GM13977 (cell line): ENCODE measurements around the gene CDK10.
A peak's percentile ranks its signal among the peaks of the same experiment; 100 is the strongest.

Experiments used
- DNase-seq: peaks from one replicate; pipeline ENCODE4 v3.0.0; 2012; ENCODE audit warnings: low spot score
- CTCF ChIP-seq: IDR thresholded peaks from 2 replicates; pipeline ENCODE4 v1.5.1; 2012; ENCODE audit warnings: mild to moderate bottlenecking, control low read depth; ENCODE audit not compliant: insufficient read depth; ENCODE audit errors: extremely low read depth, missing control alignments
- in situ Hi-C: fragments of 300-500 bp; cut with MboI; formaldehyde crosslinking; loops from one replicate; pipeline ENCODE4 v1.12.0; 2022; ENCODE audit warnings: low sequenced_read_pairs, low pct_unique_long_range_greater_than_20kb, mixed read lengths, inconsistent platforms; ENCODE audit not compliant: unreplicated experiment

CDK10 gene

GRCh38 chr16:89700649-89701424 is 14.3 kb downstream of the CDK10 start:
- peak; percentile 50 for TF ChIP-seq CTCF
- DNase-seq = peak; percentile 74
- in situ Hi-C loops = no loop called here

GRCh38 chr16:89701425-89702406 is 15.2 kb downstream of the CDK10 start, which contains the start of gene SPATA2L:
Gene SPATA2L (minus strand): TSS chr16:89701705. CDS start chr16:89701232, 473 bp downstream.
- in situ Hi-C loops = no loop called here
- DNase-seq = peak; percentile 99
- peak; percentile 35 for TF ChIP-seq CTCF

- no peak for DNase-seq
- no peak for TF ChIP-seq CTCF
- in situ Hi-C loops = no loop called here
These were observed 17.8 kb downstream of the CDK10 start for GRCh38 chr16:89704281-89704680.

DNA sequence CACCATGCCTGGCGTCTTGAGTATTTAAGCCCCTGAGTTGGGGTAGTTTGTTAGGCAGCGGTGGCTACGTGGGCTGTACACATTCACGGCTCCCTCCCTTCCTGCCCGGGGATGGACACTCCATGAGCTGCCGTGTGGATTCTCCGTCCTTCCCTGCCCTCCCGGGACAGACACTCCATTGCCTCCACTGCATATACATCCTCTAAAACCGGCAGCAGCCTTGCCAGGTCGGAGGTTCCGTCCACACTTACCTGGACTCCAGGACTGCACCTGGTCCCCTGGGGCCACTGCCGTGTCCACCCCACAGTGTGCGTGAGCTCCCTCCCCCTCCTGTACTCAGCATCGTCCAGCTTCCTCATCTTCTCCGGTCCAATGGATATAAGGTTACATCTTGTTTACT is 18.5 kb downstream of the CDK10 start:
- in situ Hi-C loops = no loop called here
- DNase-seq = no peak
- no peak for TF ChIP-seq CTCF

DNA sequence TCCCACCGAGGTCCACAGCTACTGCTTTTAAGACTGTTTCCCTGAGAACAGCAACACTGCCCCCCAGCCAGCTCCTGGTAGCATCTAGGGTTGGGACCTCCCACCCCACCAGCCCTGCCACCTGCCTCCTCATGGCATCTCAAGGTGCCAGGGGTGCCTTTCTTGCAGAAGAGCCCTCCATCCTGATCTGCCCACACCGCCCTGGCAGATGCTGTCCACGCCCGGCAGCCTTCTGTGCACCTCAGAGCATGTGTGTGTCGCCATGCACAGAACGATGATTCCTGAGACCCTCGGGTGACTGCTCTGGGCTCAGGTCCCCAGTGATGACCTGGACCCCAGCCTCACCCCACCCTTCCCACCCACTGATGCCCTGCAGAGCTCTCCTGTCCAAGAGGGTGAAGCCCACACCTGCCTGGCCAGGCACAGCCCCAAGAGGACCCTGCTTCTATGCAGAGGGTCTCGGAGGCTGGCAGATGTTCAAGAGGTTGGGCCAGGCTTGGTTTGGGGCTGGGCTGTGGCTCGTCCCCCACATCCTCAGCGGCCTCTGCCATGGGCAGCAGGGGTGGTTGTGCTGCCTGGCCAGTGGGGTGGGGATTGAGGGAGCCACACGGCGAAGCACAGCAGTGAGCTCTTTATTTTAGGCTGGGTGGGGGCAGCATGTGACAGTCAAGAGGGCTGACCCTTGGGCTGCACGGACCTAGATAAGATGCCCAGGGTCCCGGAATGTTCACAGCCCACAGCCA is 20.2 kb downstream of the CDK10 start:
- no peak for TF ChIP-seq CTCF
- in situ Hi-C loops = no loop called here
- no peak for DNase-seq

- no peak for TF ChIP-seq CTCF
- in situ Hi-C loops = no loop called here
- DNase-seq = no peak
These were observed 21.2 kb downstream of the CDK10 start for GRCh38 chr16:89707695-89708094.
